ENCODE data around the gene CCDC150. TPM values are rescaled to one million over a fixed set of nuclear protein-coding genes. Genes with fewer than 3 reads are reported as not detected.

The CCDC150 gene
- total RNA-seq, 1 experiment from 2014 or later, result 2.1 TPM

DNA sequence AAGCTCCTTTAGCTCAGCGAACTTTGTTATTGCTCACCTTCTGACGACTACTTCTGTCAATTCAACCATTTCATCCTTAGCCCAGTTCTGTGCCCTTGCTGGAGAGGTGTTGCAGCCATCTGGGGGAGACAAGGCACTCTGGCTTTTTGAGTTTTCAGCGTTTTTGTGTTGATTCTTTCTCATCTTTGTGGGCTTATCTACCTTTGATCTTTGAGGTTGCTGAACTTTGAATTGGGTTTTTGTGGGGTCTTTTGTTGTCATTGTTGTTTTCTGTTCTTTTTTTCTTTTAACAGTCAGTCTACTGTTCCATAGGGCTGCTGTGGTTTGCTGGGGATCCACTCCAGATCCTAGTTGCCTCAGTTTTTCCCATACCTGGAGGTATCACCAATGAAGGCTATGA, 102.7 kb downstream of the CCDC150 start:
- DNase-seq (ENCODE audit: low read depth, low spot score), result no peak
- in situ Hi-C loops (cut with HindIII; ENCODE audit: low pct_unique_long_range_greater_than_20kb, low sequenced_read_pairs), result no loop called here

DNA sequence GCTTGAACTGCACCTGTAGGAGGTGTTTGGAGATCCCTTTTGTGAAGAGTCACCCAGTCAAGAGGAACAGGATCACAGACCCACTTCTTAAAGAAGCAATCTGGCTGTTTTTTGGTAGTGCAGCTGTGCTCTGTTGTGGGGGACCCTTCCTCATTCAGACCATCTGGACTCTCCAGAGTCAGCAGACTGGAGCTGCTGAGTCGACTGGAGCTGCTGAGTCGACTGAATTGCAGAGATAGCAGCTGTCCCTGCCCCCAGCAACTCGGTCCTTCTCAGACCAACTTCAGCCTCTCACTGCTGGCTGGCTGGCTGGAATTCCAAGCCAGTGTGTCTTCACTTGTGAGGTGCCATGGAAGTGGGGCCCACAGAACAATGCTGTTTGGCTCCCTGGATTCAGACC, 103.2 kb downstream of the CCDC150 start:
- DNase-seq (ENCODE audit: low read depth, low spot score), result no peak
- in situ Hi-C loops (cut with HindIII; ENCODE audit: low pct_unique_long_range_greater_than_20kb, low sequenced_read_pairs), result no loop called here

DNA sequence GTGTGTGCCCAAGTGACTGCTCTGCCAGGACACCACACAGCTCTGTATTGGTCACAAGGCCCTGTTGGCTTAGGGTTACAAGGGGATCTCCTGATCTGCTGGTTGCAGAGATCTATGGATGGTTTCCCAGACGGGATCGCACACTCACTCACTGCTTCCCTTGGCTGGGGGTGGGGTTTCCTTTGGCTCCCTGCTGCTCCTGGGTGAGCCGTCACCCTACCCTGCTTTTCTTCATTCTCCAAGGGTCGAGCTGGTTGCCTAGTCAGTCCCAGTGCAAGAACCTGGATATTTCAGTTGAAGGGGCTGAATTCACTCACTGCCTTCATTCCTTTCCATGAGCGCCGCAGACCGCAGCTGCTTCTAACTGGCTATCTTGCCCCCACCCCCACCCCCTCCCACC, 103.7 kb downstream of the CCDC150 start:
- in situ Hi-C loops (cut with HindIII; ENCODE audit: low pct_unique_long_range_greater_than_20kb, low sequenced_read_pairs), result no loop called here
- DNase-seq (ENCODE audit: low read depth, low spot score), result no peak

DNA sequence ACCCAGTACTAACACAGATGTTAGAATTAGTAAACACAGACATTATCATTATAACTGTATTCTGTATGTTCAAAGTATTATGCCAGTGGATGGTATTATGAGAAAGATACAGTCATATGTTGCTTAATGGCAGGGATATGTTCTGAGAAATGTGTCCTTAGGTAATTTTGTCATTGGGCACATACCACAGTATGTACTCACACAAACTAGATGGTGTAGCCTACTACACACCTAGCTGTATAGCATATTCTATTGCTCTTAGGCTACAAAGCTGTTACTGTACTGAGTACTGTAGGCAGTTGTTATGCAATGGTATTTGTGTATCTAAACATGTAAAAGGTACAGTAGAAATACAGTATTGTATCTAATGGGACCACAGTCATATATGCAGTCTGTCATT, 106.2 kb downstream of the CCDC150 start:
- in situ Hi-C loops (cut with HindIII; ENCODE audit: low pct_unique_long_range_greater_than_20kb, low sequenced_read_pairs), result no loop called here
- no peak for DNase-seq (ENCODE audit: low read depth, low spot score)

DNA sequence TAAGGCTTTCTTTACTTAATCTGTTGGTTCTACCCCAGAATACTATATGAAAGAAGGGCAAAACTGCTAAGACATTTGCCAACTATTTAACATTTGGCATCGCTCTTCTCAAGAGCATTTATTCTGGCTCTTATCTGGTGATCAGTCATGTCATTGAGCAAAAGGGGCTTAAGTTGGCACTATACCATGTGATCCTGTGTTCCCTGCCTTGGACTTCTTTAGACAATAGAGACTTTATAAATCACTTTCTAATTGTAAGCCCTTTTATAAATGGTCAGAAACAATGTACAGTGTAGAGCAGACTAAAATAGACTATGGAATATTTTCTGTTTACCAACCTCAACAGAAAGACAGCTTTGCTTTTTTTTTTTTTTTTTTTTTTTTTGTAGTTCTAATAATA, 107.9 kb downstream of the CCDC150 start:
- DNase-seq (ENCODE audit: low read depth, low spot score), result peak; percentile 40

DNA sequence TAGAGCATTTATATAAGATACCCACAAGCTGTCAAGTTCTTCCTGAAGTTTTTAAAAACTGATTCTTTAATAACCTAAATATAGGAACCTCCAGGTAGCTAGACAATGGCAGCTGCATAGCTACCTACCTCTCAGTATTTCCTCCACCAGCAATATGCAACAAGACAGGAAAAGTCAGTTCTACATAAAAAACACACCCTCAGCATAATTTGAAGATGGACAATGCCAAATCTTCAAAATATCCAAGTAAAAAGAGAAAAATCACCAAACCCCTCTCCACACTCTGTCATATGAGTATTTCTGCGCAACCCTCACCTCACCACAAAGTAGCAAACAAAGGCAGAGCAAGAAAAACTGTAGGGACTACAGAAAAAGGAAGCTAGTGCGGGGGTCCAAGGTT, 108.6 kb downstream of the CCDC150 start:
- no peak for DNase-seq (ENCODE audit: low read depth, low spot score)
- in situ Hi-C loops (cut with HindIII; ENCODE audit: low pct_unique_long_range_greater_than_20kb, low sequenced_read_pairs), result no loop called here

More for the DNA sequence above, 107.9 kb downstream of the CCDC150 start:
- in situ Hi-C loops (cut with HindIII; ENCODE audit: low pct_unique_long_range_greater_than_20kb, low sequenced_read_pairs), result no loop called here

DNA sequence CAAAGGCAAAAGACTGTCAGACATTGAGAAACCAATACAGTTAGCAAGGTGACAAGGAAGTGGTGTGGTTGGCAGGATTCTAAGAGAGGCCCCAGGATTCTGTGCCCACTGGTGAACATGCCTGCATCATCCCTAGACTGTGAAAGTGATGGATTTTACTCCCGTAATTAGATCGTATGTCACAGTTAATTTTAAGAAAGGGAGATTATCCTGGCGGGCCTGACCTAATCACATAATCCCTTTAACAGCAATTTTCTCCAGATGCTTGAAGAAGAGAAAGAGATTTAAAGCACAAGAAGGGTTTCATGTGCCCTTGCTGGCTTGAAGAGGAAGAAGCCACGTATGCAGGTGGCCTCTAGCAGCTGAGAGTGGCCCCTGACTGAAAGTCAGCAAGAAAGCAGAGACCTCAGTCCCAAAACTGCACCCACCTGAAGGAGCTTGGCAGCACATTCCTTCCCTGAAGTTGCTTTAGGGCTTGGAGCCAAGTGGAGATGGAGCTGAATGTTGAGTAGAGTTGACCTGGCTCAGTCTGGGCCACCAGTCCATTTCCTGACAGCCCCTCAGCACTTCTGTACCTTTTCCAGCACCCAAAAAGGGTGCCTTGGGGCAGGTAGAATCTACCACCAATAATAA, 110.9 kb downstream of the CCDC150 start:
- in situ Hi-C loops (cut with HindIII; ENCODE audit: low pct_unique_long_range_greater_than_20kb, low sequenced_read_pairs), result no loop called here
- no peak for DNase-seq (ENCODE audit: low read depth, low spot score)

DNA sequence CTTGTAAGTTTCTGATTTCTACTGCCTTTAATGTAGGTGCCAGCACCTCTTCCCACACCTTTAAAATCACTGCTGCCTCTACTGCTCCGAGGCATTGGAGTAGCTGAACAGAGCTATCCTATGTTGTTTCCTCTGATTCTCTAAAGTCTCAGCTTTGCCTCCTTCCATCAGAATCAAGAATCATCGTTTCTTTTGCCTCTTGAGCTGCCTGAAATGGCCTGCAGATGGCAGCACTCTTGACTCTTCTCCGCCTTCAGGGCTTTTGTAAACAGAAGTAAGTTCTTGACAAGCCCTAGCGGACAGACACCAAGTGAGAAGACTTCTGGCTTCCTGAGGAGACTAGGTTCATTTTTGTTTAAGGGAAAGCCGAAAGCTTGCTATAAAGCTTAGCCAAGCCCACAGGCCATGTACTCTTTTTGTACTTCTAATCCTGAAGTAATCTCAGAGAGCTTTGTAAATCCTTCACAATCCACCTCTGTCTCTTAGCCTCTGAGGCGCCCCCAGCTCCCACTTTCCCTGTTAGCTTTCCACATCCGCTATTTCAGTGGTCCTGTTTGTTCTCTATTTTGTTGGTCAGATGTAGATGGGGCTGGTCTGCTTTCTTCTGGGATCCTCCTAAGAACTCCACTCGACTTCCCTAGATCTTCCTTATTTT, 111.6 kb downstream of the CCDC150 start:
- peak; percentile 88 for DNase-seq (ENCODE audit: low read depth, low spot score)
- in situ Hi-C loops (cut with HindIII; ENCODE audit: low pct_unique_long_range_greater_than_20kb, low sequenced_read_pairs), result no loop called here

DNA sequence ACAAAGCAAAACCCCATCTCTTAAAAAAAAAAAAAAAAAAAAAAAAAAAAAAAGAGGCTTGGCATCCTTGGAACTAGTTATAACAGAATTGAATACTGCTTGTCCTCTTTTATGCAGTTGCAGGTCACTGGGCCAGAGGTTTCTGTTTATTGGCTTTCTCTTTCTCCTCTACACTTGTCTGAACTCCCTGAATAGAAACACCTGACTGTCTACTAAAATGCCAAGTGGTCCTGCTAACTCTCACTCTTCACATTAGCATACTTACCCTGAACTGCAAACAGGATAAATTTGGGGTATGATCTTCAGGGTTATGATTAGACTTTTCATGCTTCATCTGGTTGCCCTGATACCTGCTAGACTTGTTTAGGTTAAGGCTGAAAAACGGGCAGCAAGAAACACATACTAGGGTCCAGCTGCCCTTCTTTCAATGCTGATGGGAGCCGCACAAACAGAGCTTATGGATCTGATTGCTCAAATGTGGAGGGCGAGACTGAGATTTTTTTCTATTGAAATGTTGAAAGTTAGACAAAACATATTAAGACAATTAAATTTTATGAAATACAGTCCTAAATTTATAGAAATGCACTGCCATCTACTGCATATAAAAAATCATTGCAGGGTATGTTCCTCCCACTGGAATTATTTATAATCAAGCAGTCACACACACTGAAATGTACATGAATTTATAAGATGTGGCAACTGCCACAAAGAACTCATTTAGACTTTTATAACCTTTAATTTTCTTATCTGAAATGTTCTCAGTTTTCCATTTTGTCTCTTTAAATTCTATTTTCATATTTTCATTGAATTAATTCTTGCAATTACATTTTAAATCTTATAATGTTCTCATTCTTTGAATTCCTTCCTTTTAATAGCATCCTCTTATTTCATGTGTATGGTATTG, 119.2 kb downstream of the CCDC150 start:
- peak; percentile 14 for DNase-seq (ENCODE audit: low read depth, low spot score)
- in situ Hi-C loops (cut with HindIII; ENCODE audit: low pct_unique_long_range_greater_than_20kb, low sequenced_read_pairs), result no loop called here

DNA sequence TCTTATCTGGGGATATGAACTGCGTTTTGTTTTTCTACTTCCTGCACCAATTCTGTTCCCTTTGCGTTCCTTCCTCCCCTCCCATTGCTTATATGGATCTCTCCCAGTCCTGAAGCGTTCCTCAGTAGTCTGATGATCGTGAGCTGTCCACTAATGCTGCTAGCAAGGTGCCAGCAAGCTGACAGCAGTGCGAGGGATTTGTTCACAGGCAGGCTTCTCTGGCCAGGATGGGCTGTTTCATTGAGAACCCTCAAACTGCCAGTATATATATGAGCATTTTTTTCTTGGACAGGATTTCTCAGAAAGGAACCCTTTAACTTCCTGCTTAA, 119.8 kb downstream of the CCDC150 start:
- in situ Hi-C loops (cut with HindIII; ENCODE audit: low pct_unique_long_range_greater_than_20kb, low sequenced_read_pairs), result no loop called here
- peak; percentile 16 for DNase-seq (ENCODE audit: low read depth, low spot score)

DNA sequence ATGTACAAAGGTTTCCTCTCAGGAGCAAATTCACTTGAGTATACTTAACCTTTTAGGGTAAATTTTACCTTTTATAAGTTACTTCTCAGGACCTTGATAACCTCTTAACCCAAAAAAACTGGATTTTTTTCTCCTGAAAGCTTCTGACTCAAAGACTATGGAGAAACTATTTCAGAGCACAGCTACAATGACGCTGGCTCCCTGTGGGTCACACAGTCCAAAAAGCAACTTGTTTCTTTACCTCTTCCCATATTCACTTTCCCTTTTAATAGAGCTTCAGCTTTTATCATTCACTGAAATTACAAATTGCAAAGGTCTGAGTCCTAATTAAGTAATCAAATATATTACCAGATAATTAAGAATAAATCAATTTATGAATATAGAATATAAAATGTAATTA, 127.6 kb downstream of the CCDC150 start:
- no peak for DNase-seq (ENCODE audit: low read depth, low spot score)
- in situ Hi-C loops (cut with HindIII; ENCODE audit: low pct_unique_long_range_greater_than_20kb, low sequenced_read_pairs), result no loop called here

Small RNA genes within 50 kb of the gene (small RNA-seq; reads per million reads assigned to genes)
- 0 reads per million in 2 experiments for gene RF00424

Other genes starting within 250 kb of the CCDC150 start
- gene HECW2, start 46.2 kb upstream of the CCDC150 start, total RNA-seq (2014; rRNA removed; shearing (Covaris generic)), result 0.11 and 0.37 TPM in 2 replicates
- gene GTF3C3, start 160.0 kb downstream of the CCDC150 start, total RNA-seq (2014; rRNA removed; shearing (Covaris generic)), result 55.4 and 56.7 TPM in 2 replicates
- not detected in 2 replicates for gene C2orf66, start 169.6 kb downstream of the CCDC150 start, total RNA-seq (2014; rRNA removed; shearing (Covaris generic))